GM23248 (cell line): ENCODE data around the gene MPND.

ENCODE experiments used
- EZH2 ChIP-seq: fragments of 200-600 bp; sonication (generic); IDR thresholded peaks from 2 replicates; pipeline ENCODE4 v1.6.1; 2018; ENCODE audit warnings: antibody characterized with exemption, mild to moderate bottlenecking; ENCODE audit not compliant: insufficient read depth, poor library complexity, severe bottlenecking
- EZH2phosphoT487 ChIP-seq: fragments of 200-600 bp; sonication (generic); IDR thresholded peaks from 2 replicates; pipeline ENCODE4 v1.6.1; 2018; ENCODE audit warnings: antibody characterized with exemption, moderate library complexity, mild to moderate bottlenecking, low read depth; ENCODE audit not compliant: insufficient read depth

- TF ChIP-seq EZH2 (no peak), EZH2phosphoT487 (no peak)
Measured at GRCh38 chr19:4373601-4374497, 30.5 kb downstream of the MPND start.
